Upper lobe of left lung (tissue), 4 donors: ENCODE results near the gene TIMP2.
"Not testable (repeated sequence)": the region's sequence is repeated elsewhere in the genome, so short reads cannot be mapped to it uniquely, and the experiment has no call there.

ENCODE experiments used
- EP300 ChIP-seq, 4 donors: sonication (generic); formaldehyde crosslinking; IDR thresholded peaks; one replicate each; pipeline ENCODE4 v1.5.1; 2017; ENCODE audit warnings: antibody characterized with exemption in 4 of 4, control low read depth in 2 of 4
- POLR2A ChIP-seq, 4 donors: fragments of 450-650 bp; IDR thresholded peaks; one replicate each; pipeline ENCODE4 v1.5.1; 2016 to 2017; ENCODE audit warnings: antibody characterized with exemption in 4 of 4, mild to moderate bottlenecking in 2 of 4
- TF ChIP-seq, protein P1 (sequence below), 6 experiments: fragments of 450-650 bp in 4 of 6; fragments of 200-600 bp in 2 of 6; sonication (generic) in 2 of 6; IDR thresholded peaks; one replicate each; pipeline ENCODE4 v1.5.1; 2016 to 2019; ENCODE audit warnings: antibody characterized with exemption in 6 of 6

DNA sequence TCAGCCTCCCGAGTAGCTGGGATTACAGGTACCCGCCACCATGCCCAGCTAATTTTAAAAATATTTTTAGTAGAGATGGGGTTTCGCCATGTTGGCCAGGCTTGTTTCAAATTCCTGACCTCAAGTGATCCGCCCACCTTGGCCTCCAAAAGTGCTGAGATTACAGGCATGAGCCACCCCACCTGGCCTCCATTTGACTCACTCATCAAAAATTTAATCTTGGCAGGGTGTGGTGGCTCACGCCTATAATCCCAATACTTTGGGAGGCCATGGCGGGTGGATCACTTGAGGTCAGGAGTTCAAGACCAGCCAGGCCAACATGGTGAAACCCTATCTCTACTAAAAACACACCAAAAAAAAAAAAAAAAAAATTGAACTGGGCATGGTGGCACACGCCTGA, 13.6 kb downstream of the TIMP2 start:
- TF ChIP-seq, protein P1, sequence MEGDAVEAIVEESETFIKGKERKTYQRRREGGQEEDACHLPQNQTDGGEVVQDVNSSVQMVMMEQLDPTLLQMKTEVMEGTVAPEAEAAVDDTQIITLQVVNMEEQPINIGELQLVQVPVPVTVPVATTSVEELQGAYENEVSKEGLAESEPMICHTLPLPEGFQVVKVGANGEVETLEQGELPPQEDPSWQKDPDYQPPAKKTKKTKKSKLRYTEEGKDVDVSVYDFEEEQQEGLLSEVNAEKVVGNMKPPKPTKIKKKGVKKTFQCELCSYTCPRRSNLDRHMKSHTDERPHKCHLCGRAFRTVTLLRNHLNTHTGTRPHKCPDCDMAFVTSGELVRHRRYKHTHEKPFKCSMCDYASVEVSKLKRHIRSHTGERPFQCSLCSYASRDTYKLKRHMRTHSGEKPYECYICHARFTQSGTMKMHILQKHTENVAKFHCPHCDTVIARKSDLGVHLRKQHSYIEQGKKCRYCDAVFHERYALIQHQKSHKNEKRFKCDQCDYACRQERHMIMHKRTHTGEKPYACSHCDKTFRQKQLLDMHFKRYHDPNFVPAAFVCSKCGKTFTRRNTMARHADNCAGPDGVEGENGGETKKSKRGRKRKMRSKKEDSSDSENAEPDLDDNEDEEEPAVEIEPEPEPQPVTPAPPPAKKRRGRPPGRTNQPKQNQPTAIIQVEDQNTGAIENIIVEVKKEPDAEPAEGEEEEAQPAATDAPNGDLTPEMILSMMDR (IDR thresholded peaks at IDR 0.05) = not testable (repeated sequence)
- TF ChIP-seq POLR2A, EP300 (IDR thresholded peaks at IDR 0.05): not testable (repeated sequence)
